Endothelial cell (in vitro differentiated cells): ENCODE results near the gene UGGT2. TPM values are rescaled to one million over a fixed set of nuclear protein-coding genes. Genes with fewer than 3 reads are reported as not detected.

Experiments
- DNase-seq: peaks from one replicate; pipeline ENCODE4 v3.0.0; 2021; ENCODE audit warnings: low spot score
- H3K27ac Mint-ChIP-seq: one replicate; pipeline ENCODE4 v1.8.0; 2021; ENCODE audit warnings: mixed read lengths, inconsistent platforms; ENCODE audit not compliant: unreplicated experiment
- H3K27me3 Mint-ChIP-seq: one replicate; pipeline ENCODE4 v1.8.0; 2021; ENCODE audit warnings: mild to moderate bottlenecking, moderate library complexity, mixed read lengths, inconsistent platforms; ENCODE audit not compliant: unreplicated experiment
- H3K36me3 Mint-ChIP-seq: one replicate; pipeline ENCODE4 v1.8.0; 2021; ENCODE audit warnings: mild to moderate bottlenecking, low read depth, mixed read lengths, inconsistent platforms; ENCODE audit not compliant: unreplicated experiment
- H3K4me1 Mint-ChIP-seq: one replicate; pipeline ENCODE4 v1.8.0; 2021; ENCODE audit warnings: mild to moderate bottlenecking, mixed read lengths, inconsistent platforms; ENCODE audit not compliant: unreplicated experiment
- H3K4me3 Mint-ChIP-seq: one replicate; pipeline ENCODE4 v1.8.0; 2021; ENCODE audit warnings: mild to moderate bottlenecking, mixed read lengths, inconsistent platforms; ENCODE audit not compliant: unreplicated experiment
- H3K9me3 Mint-ChIP-seq: one replicate; pipeline ENCODE4 v1.8.0; 2021; ENCODE audit warnings: mixed read lengths, inconsistent platforms; ENCODE audit not compliant: unreplicated experiment
- total RNA-seq: library from RNA; stranded (reverse); fragmentation: NEBNext Ultra II Directional; extraction: Animal tissue kit (Norgen Biotek cat#: 25700); gene quantifications from one replicate; pipeline ENCODE4 v1.2.1, GENCODE V29; 2021; ENCODE audit not compliant: unreplicated experiment
- TF ChIP-seq, protein P1 (sequence below): fragments of 200-600 bp; sonication (generic); IDR thresholded peaks from one replicate; pipeline ENCODE4 v1.5.0; 2021; ENCODE audit warnings: antibody characterized with exemption; ENCODE audit not compliant: unreplicated experiment

The UGGT2 gene
- total RNA-seq, 1 donor from 2014 or later = 23.7 TPM

DNA sequence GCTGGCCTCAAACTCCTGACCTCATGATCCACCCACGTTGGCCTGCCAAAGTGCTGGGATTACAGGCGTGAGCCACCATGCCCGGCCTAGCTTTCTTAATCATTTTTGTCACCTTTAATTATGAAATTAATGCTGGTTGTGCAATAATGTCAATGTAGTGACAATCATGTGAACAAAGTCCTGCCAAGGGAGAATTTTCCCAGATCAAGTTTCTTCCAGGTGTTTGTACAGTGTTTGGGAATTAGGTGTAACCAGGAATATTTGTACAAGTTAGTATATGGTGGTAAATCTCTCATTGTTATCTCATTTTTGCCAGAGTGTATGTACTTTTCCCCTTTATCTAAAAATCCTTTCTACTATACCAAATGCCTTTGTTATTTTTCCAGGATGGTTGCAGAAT lies 171.1 kb downstream of the UGGT2 start:
- no peak for DNase-seq
- TF ChIP-seq, protein P1, sequence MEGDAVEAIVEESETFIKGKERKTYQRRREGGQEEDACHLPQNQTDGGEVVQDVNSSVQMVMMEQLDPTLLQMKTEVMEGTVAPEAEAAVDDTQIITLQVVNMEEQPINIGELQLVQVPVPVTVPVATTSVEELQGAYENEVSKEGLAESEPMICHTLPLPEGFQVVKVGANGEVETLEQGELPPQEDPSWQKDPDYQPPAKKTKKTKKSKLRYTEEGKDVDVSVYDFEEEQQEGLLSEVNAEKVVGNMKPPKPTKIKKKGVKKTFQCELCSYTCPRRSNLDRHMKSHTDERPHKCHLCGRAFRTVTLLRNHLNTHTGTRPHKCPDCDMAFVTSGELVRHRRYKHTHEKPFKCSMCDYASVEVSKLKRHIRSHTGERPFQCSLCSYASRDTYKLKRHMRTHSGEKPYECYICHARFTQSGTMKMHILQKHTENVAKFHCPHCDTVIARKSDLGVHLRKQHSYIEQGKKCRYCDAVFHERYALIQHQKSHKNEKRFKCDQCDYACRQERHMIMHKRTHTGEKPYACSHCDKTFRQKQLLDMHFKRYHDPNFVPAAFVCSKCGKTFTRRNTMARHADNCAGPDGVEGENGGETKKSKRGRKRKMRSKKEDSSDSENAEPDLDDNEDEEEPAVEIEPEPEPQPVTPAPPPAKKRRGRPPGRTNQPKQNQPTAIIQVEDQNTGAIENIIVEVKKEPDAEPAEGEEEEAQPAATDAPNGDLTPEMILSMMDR = no peak
- Mint-ChIP-seq H3K27ac (no peak overlapping the region), H3K27me3 (no peaks in the 10 kb centered on the region), H3K4me1 (peaks cover 6% of the 10 kb centered on the region), H3K36me3 (peaks cover 22% of the 10 kb centered on the region), H3K9me3 (peaks cover 5% of the 10 kb centered on the region), H3K4me3 (no peak overlapping the region)

DNA sequence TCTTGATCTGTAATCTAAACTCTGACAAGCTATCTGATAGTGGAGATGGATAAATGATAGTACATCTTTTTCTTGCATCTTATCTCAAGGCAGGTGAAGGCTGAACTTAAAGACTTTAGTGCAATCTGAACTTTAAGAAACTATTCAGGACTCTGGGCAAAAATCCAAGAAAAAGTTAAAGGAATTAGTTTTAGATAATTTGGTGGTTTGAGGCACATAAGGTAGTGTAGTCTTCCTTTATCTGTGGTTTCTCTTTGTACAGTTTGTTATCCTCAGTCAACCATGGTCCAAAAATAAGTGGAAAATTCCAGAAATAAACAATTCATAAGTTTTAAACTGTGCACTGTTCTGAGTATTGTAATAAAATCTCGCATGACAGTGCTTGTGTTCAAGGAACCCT lies 172.9 kb downstream of the UGGT2 start:
- DNase-seq = no peak
- H3K9me3 Mint-ChIP-seq = peaks cover 5% of the 10 kb centered on the region
- H3K4me3 Mint-ChIP-seq = no peak overlapping the region
- no peak overlapping the region for H3K27ac Mint-ChIP-seq
- TF ChIP-seq, protein P1 = no peak
- H3K27me3 Mint-ChIP-seq = no peaks in the 10 kb centered on the region
- peaks cover 22% of the 10 kb centered on the region for H3K36me3 Mint-ChIP-seq
- H3K4me1 Mint-ChIP-seq = peaks cover 6% of the 10 kb centered on the region

DNA sequence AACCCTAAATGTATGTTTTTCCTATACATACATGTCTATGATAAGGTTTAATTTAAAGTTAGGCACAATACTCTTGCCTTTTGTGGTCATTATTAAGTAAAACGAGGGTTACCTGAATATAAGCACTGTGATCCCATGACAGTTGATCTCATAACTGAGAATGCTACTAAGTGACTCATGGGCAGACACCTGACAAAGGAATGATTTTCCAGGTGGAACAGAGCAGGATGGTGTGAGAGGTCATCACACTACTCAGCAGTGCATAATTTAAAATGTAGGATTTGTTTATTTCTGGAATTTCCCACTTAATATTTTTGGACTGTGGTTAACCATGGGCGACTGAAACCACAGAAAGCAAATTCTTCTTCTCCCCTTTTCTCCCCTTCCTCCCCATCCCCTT lies 178.9 kb downstream of the UGGT2 start:
- no peaks in the 10 kb centered on the region for H3K36me3 Mint-ChIP-seq
- no peaks in the 10 kb centered on the region for H3K4me1 Mint-ChIP-seq
- no peak for DNase-seq
- no peaks in the 10 kb centered on the region for H3K9me3 Mint-ChIP-seq
- TF ChIP-seq, protein P1 = no peak
- H3K27me3 Mint-ChIP-seq = no peaks in the 10 kb centered on the region
- H3K4me3 Mint-ChIP-seq = no peak overlapping the region
- H3K27ac Mint-ChIP-seq = no peak overlapping the region

- Mint-ChIP-seq H3K36me3 (no peaks in the 10 kb centered on the region), H3K9me3 (no peaks in the 10 kb centered on the region), H3K27me3 (no peaks in the 10 kb centered on the region), H3K4me1 (no peaks in the 10 kb centered on the region), H3K27ac (no peak overlapping the region), H3K4me3 (no peak overlapping the region)
- TF ChIP-seq, protein P1 = no peak
- no peak for DNase-seq
Observed at GRCh38 chr13:95870421-95870820, 182.8 kb downstream of the UGGT2 start.

DNA sequence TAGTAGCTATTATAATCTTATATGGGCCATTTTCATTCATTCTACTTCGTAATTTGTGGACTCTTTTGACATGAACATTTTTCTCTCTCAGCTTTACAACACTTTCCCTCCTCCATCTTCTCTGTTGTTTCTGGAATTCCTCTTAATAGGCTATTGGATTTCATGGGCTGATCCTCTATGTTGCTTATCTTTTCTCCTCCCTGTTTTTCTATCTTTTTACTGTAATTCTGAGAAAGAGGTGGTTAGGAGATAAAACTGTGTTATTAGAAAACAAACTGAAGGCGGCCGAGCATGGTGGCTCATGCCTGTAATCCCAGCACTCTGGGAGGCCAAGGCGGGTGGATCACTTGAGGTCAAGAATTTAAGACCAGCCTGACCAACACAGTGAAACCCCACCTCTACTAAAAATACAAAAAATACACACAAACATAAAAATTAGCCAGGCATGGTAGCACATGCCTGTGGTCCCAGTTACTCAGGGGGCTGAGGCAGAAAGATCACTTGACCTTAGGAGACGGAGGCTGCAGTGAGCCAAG lies 188.1 kb downstream of the UGGT2 start:
- H3K36me3 Mint-ChIP-seq = peaks cover 4% of the 10 kb centered on the region

More for the DNA sequence above, 188.1 kb downstream of the UGGT2 start:
- Mint-ChIP-seq H3K4me3 (no peak overlapping the region), H3K9me3 (no peaks in the 10 kb centered on the region), H3K4me1 (no peaks in the 10 kb centered on the region), H3K27ac (no peak overlapping the region), H3K27me3 (no peaks in the 10 kb centered on the region)
- TF ChIP-seq, protein P1 = no peak
- DNase-seq = no peak
